Kidney capillary endothelial cell (primary cell): ENCODE results near the gene TTC38.
"Not testable (repeated sequence)": the region's sequence is repeated elsewhere in the genome, so short reads cannot be mapped to it uniquely, and the experiment has no call there.

Source experiments
- DNase-seq: peaks from one replicate; pipeline ENCODE4 v3.0.0-alpha.2; 2018; ENCODE audit warnings: low spot score

The TTC38 gene

DNA sequence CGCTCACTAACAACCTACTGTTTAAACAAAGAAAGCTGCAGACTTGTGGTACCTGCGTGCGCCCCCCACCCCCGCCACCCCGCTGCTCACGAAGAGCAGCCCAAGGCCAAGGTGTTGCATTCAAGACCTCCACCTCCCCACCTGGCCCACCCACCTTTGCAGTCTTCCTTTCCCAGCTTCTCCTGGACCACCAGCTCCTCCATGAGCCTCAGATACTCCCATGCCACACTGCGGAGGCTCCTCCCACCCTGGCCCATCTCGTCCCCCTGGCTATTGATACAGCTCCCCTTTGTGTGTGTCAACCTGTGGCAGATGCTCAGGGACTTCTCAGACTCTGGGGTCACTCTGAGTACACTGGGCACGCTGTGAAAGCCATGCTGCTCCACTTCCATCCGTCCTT is 21.6 kb upstream of the TTC38 start:
- DNase-seq = no peak

DNA sequence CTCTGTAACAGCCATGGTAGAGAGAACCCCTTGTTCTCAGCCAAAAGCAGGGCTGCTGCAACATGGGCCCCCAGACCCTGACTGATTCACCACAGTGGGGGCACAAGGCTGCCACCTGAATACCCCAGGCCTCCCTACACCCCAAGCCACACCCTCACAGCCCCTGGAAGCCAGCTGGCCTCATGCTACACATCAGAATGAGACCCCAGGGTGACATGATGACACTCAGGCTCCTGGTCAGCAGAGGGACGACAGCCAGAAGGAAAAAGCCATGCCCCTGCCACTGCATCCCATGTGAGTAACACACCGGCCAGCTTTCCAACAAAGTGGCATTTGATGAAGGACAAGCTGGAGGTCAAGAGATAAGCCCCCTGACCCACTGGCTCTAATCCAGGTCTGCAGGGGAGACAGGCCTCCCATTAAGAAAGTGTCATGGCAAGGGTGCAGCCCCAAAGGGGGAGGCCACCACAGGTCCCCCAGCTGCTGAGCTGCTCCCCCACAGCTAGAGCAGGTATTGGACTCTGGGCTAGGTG is 20.3 kb upstream of the TTC38 start:
- DNase-seq = no peak

DNA sequence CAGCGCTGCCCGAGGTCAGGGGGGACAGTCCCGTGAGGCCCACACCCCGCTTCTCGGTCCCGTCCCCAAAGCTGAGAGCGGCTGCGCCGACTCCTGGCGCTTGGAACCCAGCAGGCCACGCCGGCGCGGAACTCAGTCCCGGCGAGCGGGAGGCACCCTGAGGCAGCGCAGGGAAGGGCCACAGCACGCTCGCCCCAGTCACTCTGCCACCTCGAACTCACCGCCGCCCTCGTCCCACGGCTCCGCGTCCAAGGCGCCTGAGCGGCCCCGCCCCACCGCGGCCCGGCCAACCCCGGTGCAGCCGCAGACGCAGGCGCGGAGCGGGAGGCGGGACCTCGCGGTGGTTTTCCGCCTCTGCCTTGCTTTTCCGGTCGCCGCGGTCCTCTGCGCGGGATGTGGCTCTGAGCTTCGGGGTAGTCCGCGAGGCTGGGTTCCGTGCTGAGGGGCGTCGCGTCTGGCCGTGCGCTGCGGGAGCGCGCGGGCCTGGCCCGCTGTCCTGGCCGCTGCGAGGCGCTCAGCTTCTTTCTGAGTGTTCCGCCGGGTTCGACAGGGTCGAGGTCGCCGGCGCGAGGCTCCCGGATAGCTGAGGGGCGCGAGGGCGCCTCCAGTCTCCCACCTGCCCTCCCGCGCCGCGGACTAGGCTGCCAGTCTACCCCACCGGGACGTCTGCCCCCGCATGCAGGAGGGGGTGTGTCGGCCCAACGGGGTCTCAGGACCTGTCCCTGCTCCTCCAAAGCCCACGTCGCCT is 17.6 kb upstream of the TTC38 start, which contains the start of gene CDPF1:
TSS of gene CDPF1 (minus strand) at position 259 of the 748 bp plus-strand sequence. CDS start 2,009 bp downstream, outside the sequence.
- peak; percentile 60 for DNase-seq

DNA sequence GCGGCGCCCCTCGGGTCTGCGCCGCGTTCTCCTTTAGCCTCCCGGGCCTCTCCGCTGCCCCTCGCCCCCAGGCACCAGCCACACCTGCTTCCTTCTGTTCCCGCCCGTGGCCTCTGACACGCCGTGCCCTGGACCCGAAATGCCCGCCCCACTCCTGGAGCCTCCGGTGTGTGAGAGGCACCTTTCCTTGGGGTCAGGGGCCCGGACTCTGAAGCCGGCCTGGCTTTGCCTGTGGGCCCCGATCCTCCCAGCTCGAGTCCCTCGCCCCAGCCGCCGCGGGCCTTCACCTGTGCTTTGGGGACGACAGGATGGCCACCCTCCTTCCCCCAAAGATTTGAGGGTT is 17.1 kb upstream of the TTC38 start:
- DNase-seq = no peak

GRCh38 chr22:46251266-46251665 is 16.5 kb upstream of the TTC38 start:
- no peak for DNase-seq

- DNase-seq = no peak
These were observed 15.9 kb upstream of the TTC38 start for GRCh38 chr22:46251816-46252380.

- no peak for DNase-seq
These were observed 11.3 kb upstream of the TTC38 start for GRCh38 chr22:46256358-46256958.

DNA sequence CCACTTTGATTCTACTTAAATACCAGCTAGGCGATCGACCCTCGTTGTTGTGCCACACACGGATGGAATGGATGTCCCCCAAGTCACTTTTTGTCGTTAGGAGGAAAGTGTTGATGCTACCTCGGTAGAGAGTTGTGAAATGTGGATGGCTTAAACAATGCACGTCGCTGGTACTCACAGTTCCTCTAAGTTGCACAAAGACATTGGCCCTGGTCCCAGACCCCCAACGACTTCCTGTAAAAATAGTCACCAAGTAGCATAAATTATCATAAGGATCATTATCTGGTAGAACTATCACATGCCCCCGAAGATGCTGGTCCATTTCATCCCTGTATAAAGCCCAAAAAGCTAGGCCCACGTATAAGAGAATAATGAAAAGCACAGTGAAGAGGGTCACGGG is 8.4 kb upstream of the TTC38 start:
- DNase-seq = no peak

DNA sequence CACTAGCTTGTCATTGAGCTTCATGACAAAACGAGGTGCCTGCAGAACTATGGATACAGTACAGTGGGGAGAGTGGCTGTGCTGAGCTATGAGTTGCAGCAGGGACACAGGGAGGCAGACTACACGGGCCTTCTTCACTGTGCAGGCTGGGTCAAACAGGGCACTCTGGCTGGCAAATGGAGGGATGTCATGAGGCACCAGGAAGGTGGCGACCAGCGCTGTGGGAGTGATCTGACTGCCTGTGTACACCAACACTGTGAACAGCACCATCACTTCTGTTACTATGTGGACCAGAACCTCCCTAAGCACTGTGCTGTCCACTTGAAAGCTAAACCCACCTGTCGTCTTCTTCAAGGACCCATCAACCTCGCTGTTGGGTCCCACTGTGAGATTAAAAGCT is 7.8 kb upstream of the TTC38 start:
- no peak for DNase-seq

DNA sequence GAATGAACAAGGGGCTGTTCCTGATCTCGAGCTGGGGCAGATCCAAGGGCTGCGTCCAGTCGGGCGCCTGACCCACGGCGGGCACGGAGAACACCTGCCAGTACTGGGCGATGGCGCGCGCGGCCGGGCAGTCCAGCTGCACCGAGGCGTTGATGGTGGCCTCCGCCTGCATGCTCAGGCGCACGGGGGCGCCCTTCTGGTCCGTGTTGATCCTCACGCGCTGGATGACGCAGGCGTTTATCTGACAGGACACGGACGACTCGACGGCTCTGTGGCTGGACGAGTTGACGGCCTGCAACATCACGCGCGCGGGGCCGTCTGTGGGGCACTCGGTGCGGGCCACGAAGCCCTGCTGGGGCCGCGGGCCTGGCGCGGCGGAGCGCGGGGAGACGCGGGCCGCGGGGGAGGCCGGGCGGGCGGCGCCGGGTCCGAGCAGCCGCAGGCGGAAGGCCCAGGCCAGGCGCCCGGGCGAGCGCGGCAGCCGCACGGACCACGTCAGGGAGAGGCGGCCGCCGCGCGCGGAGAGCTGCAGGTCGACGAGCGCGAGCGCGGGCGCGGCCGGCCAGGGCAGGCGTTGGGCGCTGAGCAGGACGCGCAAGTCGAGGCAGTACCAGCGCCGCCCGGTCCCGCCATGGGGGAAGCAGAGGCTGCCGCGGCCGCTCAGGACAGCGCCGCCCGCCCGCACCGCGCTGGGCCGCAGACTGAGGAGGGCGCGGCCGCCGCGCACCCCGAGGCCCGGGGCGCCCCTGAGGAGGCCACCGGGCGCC is 5.2 kb upstream of the TTC38 start:
- DNase-seq = peak; percentile 50

DNA sequence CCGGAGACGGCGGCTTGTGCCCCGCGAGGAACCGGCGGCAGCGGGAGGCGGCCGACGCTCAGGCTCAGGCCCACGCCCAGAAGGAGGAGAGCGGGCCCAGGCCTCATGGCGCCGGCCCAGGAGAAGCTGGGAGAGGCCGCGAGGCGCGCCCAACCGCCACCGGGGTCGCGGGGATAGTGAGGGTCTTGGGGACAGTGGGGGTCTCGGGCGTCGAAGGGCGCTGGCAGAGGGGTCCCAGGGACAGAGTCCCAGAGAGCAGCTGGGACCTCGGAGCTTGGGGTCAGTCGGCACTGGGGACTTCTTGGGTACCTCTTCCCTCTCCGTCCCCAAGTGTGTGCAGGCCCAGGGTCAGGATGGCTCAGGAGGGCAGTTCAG is 4.6 kb upstream of the TTC38 start, which contains the start of gene PKDREJ:
TSS of gene PKDREJ (minus strand) at position 128 of the 375 bp plus-strand sequence. CDS start at position 107, 21 bp downstream.
- DNase-seq = no peak

DNA sequence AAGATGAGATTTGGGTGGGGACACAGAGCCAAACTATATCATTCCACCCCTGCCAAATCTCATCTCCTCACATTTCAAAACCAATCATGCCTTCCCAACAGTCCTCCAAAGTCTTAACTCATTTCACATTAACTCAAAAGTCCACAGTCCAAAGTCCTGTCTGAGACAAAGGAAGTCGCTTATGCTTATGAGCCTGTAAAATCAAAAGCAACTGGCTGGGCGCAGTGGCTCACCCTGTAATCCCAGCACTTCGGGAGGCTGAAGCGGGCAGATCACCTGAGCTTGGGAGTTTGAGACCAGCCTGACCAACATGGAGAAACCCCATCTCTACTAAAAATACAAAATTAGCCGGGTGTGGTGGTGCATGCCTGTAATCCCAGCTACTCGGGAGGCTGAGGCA is 3.3 kb upstream of the TTC38 start:
- not testable (repeated sequence) for DNase-seq

DNA sequence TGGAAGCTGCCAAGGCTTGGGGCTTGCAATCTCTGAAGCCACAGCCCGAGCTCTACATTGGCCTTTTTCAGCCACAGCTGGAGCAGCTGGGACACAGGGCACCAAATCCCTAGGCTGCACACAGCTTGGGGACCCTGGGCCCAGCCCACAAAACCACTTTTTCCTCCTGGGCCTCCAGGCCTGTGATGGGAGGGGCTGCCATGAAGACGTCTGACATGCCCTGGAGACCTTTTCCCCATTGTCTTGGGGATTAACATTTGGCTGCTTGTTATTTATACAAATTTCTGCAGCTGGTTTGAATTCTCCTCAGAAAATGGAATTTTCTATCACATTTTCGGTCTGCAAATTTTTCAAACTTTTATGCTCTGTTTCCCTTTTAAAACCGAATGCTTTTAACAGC is 2.2 kb upstream of the TTC38 start:
- not testable (repeated sequence) for DNase-seq

DNA sequence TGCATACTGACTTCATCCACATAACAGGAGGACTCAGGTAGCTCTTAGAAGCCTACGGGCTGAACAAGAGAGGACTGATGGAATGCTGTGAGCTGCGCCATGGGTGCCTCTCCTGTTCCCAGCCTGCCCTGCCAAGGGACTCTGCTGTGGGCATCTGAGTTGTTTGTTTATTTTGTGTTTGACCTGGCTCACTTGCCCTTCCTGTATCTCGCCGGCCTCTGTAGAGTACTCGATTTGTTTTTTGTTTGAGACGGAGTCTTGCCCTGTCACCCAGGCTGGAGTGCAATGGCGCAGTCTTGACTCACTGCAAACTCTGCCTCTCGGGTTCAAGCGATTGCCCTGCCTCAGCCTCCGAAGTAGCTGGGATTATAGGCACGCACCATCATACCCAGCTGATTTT is 1.8 kb downstream of the TTC38 start:
- no peak for DNase-seq

DNA sequence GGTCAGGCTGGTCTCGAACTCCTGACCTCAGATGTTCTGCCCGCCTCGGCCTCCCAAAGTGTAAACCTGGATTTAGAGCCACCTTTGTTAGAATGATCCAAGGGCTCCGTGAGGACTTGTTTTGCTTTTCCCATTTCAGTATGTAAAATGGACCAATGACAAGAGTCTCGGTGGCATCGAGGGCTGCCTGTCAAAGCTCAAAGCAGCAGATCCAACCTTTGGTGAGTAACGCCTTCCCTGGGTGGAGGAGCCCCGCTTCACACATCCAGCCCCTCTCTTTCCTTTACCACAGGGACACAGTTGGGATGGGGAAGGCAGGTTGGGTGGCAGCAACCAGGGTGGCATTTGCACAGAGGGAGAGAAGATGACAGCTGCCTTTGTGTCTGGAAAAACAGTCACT is 4.4 kb downstream of the TTC38 start:
- DNase-seq = no peak

- no peak for DNase-seq
These were observed 5.1 kb downstream of the TTC38 start for GRCh38 chr22:46272762-46273431.

GRCh38 chr22:46273432-46274148 is 5.8 kb downstream of the TTC38 start:
- no peak for DNase-seq

- no peak for DNase-seq
These were observed 6.6 kb downstream of the TTC38 start for GRCh38 chr22:46274381-46274780.

- no peak for DNase-seq
These were observed 7.8 kb downstream of the TTC38 start for GRCh38 chr22:46275455-46276122.

- DNase-seq = no peak
These were observed 8.8 kb downstream of the TTC38 start for GRCh38 chr22:46276563-46276962.
